GM18511 (cell line): ENCODE measurements around the gene KAZN.

Source experiments
- ATAC-seq: cut with Tn5 transposase; IDR thresholded peaks from one replicate; pipeline ENCODE4 v1.9.1; 2021; ENCODE audit warnings: mild to moderate bottlenecking, moderate library complexity; ENCODE audit not compliant: unreplicated experiment

Gene KAZN

DNA sequence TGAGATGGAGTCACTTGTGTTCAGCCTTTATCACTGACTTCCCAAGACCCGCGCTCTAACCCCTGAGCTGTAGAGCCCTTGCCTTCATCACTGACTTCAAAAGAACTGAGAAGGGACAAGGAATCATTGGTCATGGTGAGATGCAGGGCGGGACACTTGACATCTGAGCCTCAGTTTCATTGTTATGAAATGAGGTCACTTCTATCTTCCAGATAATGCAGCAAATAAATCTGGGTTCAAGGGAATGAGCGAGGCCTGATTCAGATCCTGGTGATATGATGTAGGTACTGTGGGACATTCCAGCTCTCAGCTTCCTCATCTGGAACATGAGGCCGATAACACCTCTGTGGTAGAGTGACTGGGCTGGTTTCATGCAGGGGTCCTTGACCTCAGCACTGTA is 13.8 kb downstream of the KAZN start:
- no peak for ATAC-seq

DNA sequence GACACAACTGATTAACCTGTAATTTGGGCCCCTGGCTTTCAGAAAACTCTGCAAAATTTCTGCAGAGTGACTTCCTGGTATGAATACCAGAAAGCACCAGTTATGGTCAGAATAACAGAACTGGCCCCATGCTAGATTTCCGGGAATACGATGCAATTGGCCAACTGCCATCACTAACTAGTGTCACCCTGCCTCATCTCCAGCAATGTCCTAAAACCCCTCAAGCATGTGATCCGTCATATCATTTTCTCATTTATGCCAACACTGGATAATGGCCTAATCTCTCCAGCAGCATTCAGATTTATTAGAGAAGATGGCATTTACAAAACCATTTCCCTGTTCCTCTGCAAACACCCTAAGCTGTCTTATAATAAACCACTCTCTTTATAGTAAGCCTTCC is 15.4 kb downstream of the KAZN start:
- ATAC-seq: no peak

GRCh38 chr1:14614341-14614740 is 15.9 kb downstream of the KAZN start:
- ATAC-seq: no peak

GRCh38 chr1:14615549-14616218 is 17.2 kb downstream of the KAZN start:
- ATAC-seq: no peak

DNA sequence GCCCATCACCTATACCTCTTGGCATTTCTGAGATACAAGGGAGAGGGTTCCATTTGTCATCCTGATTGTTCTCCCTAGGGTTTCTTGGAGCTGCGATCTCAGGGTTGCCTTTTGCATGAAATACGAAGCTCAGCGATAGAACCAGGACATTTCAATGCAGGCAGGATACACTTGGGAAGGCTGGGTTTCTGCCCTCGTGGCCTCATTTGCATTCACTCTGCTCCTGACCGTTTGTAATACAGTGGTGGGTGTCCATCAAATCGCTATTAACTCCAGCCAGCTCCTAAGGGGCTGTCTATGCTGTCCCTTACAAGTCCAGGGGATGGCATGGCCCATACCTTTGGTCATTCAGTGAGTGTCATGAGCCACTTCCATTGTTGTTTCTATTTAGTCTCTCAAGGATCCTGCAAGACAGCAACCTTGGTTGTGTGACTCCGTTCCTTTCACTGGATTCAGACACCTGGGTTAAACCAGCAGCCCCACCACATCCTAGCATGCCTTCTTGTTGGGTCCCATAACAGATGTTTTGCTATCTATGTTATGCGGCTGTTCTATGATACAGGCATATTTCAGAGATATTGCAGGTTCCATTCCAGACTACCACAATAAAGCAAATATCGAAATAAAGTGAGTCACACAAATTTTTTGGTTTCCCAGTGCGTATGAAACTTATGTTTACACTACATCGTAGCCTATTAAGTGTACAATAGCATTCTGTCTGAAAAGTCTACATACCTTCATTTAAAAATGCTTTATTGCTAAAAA is 18.3 kb downstream of the KAZN start:
- ATAC-seq: no peak

GRCh38 chr1:14617791-14618190 is 19.3 kb downstream of the KAZN start:
- no peak for ATAC-seq

GRCh38 chr1:14620941-14621340 is 22.5 kb downstream of the KAZN start:
- no peak for ATAC-seq

DNA sequence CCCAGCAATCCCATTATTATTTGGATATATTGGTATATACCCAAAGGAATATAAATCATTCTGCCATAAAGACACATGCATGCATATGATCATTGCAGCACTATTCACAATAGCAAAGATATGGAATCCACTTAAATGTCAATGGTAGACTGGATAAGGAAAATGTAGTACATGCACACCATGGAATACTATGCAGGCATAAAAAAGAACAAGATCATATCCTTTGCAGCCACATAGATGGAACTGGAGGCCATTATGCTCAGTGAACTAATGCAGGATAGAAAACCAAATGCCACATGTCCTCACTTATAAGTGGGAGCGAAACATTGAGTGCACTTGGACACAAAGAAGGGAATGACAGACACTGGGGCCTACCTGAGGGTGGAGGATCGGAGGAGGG is 24.6 kb downstream of the KAZN start:
- ATAC-seq: no peak

DNA sequence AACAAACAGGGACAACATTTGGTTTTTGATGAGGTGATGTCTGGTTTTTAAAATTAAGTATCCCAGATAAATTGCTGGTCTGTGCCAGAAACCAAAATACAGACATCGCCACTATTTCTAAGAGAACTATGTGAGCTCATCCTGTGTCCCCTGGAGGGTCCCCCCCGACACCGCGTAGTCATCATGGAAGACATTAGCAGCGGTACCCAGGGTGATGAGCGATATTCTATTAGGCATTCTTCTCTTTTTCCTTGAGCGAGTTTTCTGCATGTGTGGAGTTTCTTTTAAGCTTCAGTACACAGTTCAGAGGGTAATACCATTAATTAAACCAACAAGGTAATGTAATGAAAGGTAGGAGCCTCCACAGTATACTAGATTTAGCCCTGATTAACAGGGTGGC is 26.5 kb downstream of the KAZN start:
- no peak for ATAC-seq

- ATAC-seq: no peak
Measured at GRCh38 chr1:14625572-14625971, 27.1 kb downstream of the KAZN start.

DNA sequence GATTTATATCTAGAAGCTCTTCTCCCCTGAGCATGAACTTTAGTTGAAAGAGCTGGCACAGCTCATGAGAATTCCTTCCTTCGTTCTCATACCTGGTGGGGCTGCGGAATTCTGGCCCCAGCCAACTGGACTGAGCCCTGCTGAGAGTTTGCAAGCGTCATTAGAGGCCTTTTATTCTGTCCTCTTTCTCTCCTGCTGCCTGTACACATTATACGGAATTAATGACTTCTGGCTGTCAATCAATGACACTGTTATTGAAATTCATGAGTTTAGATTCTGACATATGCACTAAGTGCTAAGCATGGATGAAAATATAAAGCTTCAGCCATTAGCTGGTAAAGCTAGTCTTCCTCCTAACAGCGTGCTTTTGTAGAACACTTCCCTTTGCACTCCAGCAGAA is 27.5 kb downstream of the KAZN start:
- no peak for ATAC-seq

GRCh38 chr1:14626869-14627607 is 28.6 kb downstream of the KAZN start:
- ATAC-seq: no peak

DNA sequence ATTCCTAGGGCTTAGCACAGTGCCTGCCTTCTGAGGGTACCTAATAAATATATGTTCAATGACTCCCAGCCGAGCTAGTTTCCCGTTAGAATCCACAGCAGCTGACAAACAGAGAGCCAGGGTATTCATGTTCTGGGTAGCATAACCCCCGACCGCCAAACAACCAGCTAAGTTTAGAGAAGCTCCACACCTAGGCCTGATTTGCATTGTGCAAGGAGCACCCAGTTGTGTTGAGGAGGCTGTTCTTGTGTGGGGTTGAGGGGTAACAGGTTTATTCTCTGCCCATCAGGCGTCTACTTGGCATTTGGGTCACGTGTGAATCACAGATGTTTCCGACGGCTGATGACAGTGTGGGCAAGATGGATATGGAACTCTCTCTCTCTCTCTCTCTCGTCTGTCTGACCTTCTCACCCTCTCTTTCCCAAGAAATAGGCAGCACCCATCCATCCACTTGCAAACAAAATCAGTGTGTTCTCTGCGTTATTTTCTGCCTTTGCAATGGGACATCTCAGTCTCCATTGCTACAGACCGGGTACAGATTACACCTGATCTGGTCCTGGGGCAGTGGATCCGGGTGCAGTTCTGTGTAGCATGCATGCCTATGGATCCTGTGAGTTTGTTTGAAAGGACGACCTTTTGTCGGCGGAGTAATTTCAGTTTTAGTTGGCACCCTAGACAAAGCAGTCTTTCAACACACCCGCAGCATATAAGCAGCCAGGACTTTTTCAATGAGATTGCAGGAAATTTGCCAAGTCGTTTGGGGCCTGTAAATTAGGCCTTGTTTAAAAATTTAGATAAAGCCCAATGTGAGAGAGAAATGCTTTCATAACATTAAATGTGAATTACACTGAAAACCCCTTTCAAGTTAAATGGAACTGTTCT is 29.4 kb downstream of the KAZN start:
- ATAC-seq: no peak

- ATAC-seq: no peak
Measured at GRCh38 chr1:14629363-14630014, 31.0 kb downstream of the KAZN start.

DNA sequence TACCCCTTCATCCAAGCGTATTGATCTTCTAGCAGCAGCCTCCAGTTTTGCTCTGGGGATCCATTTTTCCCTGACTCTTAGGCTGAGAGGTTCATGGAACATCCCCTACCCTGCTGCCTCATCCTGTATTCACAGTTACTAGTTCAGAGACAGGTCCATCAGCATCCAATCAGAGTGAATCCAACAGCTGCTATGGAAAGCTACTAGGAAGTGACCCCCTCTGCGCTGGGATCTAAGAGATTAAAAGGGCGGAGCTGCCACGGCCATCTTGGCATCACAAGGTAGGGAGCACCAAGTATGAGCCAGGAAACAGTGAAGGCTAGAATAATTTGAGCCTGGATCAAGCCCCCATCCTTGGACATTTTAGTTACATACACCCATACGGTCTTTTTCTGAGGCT is 32.5 kb downstream of the KAZN start:
- no peak for ATAC-seq

DNA sequence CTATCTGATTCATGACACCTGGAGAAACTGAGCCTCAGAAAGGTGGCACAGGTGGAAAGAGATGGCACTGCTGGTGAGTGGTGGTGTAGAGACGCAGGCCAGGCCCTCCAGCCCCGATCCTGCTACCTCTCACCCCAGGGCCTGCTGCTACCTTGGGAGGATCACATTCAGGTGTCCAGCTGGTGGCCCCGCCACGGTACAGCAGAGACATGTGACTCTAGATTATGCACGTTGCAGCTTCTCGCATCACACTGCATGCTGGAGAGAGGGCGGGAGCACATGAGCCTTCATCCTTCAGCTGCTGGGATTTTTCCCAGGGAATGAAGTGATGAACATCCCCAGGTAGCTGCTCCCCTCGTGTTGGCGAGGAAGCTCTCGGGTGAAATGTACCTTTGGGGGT is 32.9 kb downstream of the KAZN start:
- no peak for ATAC-seq

DNA sequence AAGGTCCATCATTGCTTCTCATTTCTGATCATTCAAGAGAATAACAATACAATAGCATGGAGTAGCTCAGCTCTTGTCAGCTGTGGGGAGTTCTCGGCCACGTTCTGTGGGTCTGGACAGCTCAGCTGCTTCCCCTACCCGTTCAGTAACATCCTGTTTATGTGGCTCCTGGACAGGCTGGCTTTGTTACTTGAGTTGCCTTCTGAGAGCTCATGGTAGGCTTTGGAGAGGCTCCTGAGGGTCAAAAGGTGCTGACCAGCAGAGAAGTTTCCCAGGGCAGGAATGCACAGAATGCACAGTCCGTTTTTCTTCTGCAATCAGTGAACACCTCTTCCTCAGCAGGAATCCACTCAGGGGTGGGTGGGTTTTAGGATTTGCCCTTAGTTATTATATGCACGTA is 36.0 kb downstream of the KAZN start:
- ATAC-seq: no peak

DNA sequence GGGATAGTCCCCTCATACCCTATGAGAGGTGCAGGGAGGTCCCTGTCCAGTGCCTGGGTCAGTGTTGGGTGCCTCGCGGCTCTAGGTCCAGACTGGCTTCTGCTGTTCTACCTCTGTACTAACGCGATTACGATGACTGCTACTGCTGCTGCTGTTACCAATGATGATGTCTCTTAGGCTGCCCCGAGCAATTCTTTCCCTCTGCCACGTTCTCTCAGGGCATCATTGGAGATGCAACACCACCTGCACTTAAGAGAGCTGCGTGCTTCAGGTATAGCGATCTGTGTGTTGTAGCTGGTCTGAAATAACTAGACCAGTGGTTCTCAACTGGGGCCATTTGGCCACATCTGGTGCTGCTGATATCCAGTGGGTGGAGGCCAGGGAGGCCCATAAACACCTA is 36.9 kb downstream of the KAZN start:
- no peak for ATAC-seq

DNA sequence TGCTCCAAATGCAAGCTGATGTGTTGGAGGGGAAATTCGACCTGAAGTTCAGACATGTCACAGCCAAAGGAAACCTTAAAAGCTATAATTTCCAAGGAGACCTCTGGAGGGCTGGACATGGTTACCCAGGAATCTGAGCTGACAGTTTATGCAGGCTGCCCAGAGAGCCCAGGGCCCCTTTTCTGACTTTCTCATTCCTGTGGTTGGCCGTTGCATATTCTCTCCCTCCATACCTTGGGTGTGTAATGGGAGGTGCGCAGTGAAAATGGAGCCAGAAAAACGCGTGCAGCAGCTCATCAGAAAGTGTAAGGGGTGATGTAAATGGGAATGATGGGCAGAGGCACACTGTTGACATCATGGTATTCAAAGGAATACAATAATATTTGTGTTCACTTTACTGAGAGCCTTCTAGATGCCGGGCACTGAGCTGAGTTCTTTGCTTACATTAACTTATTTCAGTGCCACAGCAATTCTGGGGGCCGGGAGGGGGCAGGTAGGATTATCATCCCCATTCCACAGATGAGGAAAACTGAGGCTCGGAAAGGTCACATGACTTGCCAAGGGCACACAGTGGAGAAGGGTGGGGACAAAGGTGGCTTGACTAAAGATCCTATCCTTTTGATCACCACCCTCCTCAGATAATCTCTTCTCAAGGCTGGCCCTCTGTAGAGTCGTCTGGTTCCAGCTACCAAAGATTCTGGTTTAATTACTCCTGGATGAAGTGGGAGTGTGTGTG is 38.6 kb downstream of the KAZN start:
- no peak for ATAC-seq
